NCI-H526 treated with DMSO at 0.1 percent for 48 hours (cell line): ENCODE data around the gene PRELP.

Experiments
- DNase-seq: peaks from one replicate; lab custom pipeline; 2025; lab: John Stamatoyannopoulos, UW

Gene PRELP

DNA sequence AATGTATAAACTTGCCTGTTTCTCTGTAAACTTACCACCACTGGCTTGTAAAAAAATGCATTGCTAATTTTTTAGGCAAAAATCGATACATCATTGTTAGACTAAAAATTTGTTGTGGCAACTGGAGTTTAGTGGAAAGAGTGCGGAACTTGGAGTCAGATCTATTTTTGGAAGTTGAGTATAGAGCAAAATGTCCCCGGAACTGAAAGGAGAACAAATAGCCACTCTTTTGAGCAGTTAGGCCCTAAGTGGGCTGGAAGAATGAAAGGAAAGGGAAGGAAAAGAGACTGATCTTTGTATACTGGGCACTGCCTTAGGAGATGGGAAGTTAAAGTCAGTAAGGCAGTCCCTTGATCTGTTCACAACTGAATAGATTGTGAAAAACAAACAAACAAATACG, 48.5 kb downstream of the PRELP start:
- no peak for DNase-seq

DNA sequence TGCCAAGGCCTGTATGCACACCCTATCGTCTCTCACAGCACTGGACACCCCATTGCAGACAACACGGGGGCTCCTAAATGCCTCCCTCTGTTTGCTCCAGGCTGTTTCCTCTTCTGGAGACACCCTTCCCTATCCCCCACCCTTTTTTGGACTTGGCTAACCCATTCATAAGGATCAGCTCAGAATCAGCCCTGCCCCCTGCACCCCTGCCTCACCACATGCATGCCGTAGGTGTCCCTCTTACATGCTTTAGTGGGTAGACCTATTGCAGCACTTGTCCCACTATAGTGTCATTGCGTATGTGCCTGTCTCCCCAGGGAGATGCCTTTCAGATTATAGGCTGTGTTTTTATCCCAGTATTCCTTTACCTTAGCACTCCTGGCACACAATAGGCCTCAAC, 49.2 kb downstream of the PRELP start:
- DNase-seq, result no peak

DNA sequence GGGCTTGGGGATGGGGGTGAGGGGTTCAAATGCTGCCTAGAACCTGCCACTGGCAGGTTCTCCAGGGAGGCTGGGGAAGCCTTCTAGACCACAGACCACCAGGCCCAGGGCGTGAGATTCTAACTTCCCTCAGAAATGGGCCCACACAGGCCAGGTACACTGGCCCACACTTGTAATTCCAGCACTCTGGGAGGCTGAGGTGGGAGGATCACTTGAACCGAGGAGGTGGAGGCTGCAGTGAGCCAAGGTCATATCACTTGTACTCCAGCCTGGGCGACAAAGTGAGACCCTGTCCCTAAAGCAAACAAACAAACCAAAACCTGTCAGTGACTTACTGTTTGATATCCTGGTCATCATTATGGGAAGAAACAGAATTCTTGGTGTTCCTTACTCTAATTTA, 50.1 kb downstream of the PRELP start:
- no peak for DNase-seq

DNA sequence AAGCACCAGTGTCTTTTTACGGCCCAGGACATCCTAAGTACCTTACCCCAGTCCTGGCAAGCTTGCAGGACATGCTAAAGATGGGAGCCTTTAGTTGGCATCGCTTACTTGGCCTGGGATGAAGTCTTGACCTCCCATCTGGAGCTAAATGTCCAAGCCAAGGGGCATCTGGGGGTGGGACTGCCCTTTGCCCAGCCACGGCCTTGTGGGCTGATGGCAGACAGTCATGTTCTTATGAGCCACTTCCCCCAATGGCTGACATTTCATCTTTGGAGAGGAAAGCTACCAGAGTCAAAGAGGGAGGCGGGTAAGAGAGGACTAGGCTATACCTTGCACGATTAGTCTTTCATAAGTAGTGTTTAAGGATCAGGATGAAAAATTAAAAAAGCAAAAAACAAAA, 50.5 kb downstream of the PRELP start:
- no peak for DNase-seq

DNA sequence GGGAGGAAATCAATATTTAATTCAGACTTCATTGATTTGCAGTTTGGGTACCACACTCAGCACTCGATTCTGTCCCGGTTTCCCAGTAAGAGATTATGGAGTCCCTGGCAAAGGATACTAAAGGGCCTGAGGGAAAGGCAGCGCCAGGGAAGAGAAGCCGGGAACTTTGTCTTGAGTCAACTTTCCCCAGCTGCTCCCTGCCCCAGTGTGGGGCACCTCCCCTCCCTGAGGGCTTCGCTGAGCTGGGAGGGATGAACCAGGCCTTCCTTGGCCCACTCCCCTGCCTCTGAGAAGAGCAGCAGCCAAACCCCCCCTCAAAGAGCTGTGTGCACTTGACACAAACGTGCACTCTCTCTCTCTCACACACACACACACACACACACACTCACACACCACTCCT, 51.0 kb downstream of the PRELP start:
- no peak for DNase-seq

DNA sequence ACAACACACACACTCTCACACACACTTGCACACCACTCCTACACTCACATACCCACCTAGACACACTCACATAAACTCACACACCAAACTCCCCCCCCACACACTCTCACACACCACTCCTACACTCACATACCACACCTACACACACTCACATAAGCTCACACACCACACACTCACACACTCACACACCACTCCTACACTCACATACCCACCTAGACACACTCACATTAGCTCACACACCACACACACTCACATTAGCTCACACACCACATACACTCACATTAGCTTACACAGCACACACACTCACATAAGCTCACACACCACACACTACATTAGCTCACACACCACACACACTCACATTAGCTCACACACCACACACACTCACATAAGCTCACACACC, 51.4 kb downstream of the PRELP start:
- DNase-seq, result no peak

DNA sequence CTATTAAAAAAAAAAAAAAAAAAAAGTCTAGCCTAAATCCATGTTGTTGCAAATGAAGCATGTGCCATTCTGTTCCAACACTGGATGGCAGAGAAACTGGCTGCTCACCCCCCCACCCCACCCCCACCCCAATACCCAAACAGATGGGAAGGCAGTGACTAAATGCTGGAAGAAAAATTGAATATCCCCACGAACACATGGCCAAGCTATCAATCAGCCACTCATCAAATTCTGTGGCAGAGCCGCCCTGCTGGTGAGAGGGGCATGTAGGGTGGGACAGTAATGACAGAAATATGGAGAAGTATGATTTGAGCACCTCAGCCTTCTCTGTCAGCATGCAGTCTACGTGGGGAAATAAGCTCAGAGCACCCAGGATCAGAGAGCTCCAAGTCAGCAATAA, 52.5 kb downstream of the PRELP start:
- DNase-seq, result no peak

DNA sequence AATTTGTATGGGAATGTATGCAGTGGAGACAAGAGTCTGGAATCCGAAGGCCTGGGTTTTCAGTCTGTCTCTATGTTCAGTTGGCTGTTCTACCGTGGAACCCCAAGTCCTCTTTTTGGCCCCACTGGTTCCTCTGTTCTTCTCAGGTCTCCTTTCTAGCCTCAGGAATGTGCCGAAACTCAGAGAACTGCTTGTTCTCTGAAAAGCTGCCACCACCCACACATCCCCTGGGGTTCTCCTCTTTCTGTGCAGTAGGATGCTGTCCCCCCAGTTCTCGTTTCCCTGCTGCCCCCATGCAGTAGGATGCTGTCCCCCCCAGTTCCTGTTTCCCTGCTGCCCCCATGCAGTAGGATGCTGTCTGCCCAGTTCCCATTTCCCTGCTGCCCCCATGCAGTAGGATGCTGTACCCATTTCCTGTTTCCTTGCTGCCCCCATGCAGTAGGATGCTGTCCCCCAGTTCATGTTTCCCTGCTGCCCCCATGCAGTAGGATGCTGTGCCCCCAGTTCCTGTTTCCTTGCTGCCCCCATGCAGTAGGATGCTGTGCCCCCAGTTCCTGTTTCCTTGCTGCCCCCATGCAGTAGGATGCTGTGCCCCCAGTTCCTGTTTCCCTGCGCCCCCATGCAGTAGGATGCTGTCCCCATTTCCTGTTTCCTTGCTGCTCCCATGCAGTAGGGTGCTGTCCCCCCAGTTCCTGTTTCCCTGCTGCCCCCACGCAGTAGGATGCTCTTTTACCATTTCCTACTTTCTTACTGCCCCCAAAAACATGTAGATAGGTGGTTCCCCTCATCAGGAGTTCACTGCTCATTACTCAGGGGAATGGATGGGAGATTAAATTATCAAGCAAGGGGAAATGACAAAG, 53.6 kb downstream of the PRELP start:
- DNase-seq, result no peak

DNA sequence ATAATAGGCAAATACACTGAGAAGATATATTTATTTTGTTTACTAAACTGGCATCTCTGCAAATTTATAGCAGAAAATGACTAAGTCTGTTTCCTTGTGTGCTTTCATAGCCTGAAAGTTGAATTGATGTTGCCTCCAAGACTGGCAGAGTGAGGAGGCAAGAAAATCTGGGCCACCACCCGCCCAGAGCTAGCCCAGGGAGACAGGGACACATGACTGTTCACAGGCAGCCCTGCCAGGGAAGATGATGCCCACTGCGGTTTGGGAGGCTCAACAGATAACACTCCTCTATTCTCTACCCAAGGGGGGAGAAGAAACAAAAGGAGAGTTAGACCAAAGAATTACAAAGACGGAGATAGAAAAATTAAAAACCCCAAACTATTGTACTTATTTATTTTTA, 55.5 kb downstream of the PRELP start:
- no peak for DNase-seq

DNA sequence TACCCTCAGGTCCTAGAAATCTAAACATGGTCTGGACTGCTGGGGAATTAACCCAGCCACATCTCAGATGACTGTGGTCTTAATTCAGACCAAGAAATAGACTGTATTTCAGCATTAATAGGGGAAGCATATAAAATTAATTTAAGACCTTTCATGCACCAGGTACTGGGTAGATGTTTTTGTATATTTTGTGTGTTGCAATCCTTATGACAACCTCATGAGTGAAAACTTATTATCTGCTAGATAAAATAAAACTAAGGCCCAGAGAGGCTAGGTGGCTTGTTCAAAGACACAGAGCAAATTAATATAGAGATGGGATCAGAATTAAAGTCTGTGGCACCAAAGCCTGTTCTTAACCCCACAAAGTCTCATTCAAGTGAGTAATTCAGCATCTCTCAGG, 58.4 kb downstream of the PRELP start:
- DNase-seq, result no peak

DNA sequence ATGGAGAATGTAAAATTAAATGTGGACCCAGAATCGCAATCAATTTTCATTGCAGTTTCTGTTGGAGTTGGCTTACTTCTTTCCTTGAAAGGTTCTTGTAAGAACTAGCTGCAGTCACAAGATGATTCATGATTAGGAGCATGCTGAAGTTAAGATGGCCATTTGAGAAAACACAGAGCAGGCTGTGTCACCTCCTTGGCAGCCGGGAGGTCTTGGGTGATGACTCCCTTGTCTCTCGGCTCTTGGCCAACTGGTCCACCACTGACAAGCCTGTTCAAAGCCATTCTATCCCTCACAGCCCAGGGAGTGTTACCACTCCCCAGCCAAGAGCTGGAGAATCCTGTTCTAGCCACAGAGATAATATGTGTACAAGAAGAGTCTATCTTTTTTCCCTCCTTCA, 58.9 kb downstream of the PRELP start:
- no peak for DNase-seq

DNA sequence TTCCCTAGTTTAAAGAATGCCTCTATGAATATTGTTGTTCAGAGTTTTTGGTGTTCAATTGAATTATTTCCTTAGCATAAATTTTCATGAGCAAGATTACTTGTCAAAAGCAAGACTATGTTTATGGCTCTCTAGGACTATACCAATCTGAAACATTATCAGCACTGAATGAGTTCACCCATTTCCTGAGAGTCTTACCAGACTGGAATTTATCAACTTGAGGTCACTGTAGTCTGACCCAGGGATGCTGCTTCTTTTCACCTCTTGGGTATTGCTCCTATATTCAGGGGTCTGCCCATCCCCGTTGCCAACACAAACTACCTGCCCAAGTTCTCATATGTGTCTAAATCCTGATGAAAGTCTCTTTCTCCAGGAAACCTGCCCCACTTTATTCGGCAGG, 61.0 kb downstream of the PRELP start:
- DNase-seq, result no peak

DNA sequence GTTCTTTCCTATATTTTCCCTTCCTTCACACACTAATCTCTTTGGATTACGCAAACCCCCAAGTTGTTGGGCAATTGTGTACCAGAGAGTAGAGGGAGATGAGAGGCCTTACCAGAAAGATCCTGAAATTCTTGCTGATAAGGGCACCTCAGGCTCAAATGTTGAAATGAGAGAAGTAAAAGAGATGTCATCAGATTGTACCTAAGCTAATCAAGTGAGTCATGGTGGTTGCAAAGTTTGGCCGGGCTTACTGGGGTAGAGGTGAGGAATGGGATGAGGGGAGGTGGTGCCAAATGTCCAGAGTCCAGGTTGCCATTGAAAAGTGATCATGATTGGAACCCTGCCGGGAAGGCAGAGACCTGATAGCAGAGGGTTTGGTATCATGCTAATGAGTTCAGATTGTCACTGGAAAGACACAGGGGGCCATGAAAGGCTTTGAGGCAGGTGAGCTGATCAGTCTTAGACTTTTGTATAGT, 61.4 kb downstream of the PRELP start:
- no peak for DNase-seq

DNA sequence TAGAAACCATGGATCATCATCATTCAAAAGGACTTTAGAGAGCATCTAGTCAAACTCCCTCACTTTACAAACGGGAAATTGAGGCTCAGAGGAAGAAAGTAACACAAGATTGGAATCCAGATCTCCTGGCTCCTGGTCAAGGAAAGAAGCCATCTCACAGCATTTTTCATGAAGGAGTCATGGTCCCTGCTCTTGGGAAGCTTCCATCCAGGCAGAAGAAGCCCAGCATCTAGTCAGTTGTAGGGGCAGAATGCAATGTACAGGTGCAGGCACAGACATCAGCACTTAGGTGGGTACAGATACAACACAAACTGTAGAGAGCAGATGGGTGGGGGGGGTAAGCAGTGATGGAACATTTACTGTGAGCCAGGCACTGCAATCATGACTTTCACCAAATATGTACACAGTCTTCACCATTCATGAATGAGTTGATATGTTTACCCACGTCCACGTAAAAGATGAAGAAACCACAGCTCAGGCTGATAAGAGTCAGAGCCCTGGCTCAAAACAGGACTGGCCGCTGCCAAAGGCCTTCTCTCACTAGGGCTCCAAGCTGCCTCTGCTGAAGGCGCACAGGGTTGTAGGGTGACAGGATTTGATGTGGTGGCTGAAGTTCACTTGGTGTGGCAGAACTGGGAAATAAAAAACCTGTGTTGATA, 62.3 kb downstream of the PRELP start:
- no peak for DNase-seq

DNA sequence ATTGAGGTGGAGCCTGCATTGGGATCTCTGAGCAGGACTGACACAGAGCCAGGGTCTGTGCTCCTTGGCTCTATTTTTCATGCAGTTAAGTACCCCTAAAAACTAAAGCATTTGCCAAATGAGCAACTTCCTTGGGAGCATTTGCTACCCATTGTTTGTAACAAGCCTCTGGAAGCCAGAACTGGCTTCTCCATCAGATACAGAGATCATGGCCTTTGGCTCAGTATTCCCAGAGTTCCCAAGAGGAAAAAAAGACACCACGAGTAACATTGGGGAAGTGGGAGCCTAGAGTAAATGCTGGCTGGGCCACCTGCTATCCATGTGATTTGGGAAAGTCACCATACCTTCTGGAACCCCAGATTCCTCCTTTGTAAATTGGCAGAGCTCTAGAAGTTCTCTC, 63.1 kb downstream of the PRELP start:
- no peak for DNase-seq

DNA sequence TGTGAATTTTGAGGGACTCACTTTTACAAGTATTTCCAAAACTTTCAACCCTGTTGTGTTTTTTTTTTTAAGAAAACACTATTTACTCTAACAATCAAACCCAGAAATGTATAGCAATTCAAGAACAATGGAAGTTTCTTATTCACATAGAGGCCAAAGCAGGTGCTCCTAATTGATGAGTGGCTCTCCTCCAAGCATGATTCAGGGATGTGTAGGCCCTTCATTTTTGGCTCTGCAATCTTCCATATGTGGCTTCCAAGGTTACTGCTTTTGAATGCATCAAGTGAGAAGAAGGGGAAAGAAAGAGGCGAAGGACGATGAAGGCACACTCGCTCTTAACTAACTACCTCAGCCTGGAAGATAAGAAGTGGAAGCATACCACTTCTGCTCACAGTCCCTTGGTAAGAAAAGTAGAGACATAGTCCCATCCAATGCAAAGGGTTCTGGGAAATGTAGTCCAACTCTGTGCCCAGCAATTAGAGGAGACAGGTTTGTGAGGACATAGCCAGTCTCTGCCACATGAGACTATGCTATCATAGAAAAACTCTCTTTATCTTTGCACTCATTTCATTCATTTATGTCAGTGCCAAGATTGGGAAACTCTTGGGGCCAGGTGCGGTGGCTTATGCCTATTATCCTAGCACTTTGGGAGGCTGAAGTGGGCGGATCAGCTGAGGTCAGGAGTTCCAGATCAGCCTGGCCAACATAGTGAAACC, 64.4 kb downstream of the PRELP start:
- no peak for DNase-seq
